GM12878 (cell line): ENCODE measurements around the gene C3orf20. TPM values are rescaled to one million over a fixed set of nuclear protein-coding genes. Genes with fewer than 3 reads are reported as not detected.

Experiments
- NFXL1 ChIP-seq: fragments of 450-650 bp; IDR thresholded peaks from 2 replicates; pipeline ENCODE4 v1.6.1; 2017; ENCODE audit warnings: antibody characterized with exemption, mild to moderate bottlenecking, borderline replicate concordance
- NR2C2 ChIP-seq: IDR thresholded peaks from 2 replicates; pipeline ENCODE4 v1.6.1; 2011; ENCODE audit warnings: borderline replicate concordance, low read depth; ENCODE audit not compliant: control insufficient read depth, insufficient read length
- polyA plus RNA-seq, 11 experiments: library from polyadenylated mRNA; depleted of rRNA in 4 of 11; unstranded in 6 of 11; stranded (reverse) in 5 of 11; fragments of >200 nt; fragmentation: Nextera tagmentation in 4 of 11; fragmentation: Illumina TruSeq in 1 of 11; extraction: Ambion mirVana in 4 of 11; extraction: Trizol in 1 of 11; gene quantifications; 1 replicate in 1 of 11; 2 replicates in 10 of 11; pipeline versions ENCODE4 v1.2.1 to v1.2.3, GENCODE V29; 2011 to 2016; ENCODE audit warnings: inconsistent platforms in 2 of 11, missing spikeins in 2 of 11, low read depth in 1 of 11
- total RNA-seq, 4 experiments: library from RNA; depleted of rRNA in 3 of 4; stranded (reverse); fragments of >200 nt in 3 of 4; fragmentation: Illumina TruSeq in 1 of 4; extraction: Trizol in 1 of 4; gene quantifications; 2 replicates each; pipeline versions ENCODE4 v1.2.1 to v1.2.3, GENCODE V29; 2013 to 2021
- TF ChIP-seq, protein P1 (sequence below): IDR thresholded peaks from 2 replicates; pipeline ENCODE4 v1.6.1; 2012; ENCODE audit warnings: low read depth, low read length, improper control_type of control experiment
- TF ChIP-seq, protein P2 (sequence below): IDR thresholded peaks from 2 replicates; pipeline ENCODE4 v1.6.1; 2012; ENCODE audit warnings: improper control_type of control experiment, low read depth, low read length; ENCODE audit not compliant: insufficient replicate concordance
- TF ChIP-seq, protein P3 (sequence below): fragments of 450-650 bp; IDR thresholded peaks from 2 replicates; pipeline ENCODE4 v1.6.1; 2017; ENCODE audit warnings: mild to moderate bottlenecking
- TF ChIP-seq, protein P4 (sequence below): IDR thresholded peaks from 2 replicates; pipeline ENCODE4 v1.6.1; 2011; ENCODE audit warnings: low read depth, low read length, improper control_type of control experiment, borderline replicate concordance
- TF ChIP-seq, protein P5 (sequence below): IDR thresholded peaks from 2 replicates; pipeline ENCODE4 v1.6.1; 2012; ENCODE audit warnings: mild to moderate bottlenecking, low read depth, low read length

The C3orf20 gene
- total and polyA plus RNA-seq, 10 of the 15 experiments (the other 5 are each of a cell fraction or from before 2014, with no cell fraction given): 0.05 to 2.9 (median 1.0) TPM

DNA sequence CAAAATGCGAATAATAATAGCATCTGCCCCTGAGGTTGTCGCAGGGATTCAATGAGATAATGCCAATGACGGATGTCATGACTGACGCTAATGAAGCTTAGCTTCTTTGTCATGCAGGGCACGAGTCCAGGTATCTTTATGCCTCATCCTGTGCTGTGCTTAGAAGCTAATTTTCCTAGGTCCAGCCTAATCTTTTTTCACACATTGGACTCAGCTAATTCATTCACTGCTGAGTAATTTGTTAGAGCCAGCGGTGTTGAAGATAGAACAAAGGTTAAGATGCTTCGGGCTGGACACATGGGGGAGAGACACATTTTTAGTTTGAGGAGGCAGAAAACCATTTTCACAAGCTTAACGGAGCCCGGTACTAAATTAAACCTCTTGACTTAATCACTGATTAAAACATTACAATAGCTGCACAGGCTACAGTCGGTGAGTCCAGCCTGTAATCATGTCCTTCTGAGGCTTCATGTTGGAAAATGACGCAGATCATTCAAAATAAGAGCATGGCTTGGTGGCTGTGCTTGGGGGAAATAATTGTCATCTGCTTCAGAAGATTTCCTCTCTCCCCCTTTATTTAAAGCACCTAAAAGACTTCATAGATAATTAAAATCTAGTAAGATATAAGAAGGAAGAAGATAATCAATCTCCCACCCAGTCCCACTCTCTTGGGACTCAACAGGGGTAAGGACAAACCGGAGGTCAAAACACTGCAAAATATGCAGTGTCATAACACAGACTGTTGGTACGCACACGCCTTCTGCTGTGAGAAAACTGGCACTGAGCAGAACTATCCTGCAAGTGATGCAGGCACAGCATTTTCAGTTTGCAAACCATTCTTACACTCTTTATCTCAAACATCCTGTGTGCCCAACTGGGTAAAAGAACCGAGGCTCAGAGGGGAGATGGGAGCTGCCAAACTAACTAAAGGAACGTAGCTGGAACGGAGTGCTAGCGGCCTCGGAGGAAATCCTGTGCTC, 26.7 kb upstream of the C3orf20 start (continued):
- TF ChIP-seq NFXL1: no peak
- TF ChIP-seq, protein P1, sequence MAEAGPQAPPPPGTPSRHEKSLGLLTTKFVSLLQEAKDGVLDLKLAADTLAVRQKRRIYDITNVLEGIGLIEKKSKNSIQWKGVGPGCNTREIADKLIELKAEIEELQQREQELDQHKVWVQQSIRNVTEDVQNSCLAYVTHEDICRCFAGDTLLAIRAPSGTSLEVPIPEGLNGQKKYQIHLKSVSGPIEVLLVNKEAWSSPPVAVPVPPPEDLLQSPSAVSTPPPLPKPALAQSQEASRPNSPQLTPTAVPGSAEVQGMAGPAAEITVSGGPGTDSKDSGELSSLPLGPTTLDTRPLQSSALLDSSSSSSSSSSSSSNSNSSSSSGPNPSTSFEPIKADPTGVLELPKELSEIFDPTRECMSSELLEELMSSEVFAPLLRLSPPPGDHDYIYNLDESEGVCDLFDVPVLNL: no peak
- TF ChIP-seq, protein P2, sequence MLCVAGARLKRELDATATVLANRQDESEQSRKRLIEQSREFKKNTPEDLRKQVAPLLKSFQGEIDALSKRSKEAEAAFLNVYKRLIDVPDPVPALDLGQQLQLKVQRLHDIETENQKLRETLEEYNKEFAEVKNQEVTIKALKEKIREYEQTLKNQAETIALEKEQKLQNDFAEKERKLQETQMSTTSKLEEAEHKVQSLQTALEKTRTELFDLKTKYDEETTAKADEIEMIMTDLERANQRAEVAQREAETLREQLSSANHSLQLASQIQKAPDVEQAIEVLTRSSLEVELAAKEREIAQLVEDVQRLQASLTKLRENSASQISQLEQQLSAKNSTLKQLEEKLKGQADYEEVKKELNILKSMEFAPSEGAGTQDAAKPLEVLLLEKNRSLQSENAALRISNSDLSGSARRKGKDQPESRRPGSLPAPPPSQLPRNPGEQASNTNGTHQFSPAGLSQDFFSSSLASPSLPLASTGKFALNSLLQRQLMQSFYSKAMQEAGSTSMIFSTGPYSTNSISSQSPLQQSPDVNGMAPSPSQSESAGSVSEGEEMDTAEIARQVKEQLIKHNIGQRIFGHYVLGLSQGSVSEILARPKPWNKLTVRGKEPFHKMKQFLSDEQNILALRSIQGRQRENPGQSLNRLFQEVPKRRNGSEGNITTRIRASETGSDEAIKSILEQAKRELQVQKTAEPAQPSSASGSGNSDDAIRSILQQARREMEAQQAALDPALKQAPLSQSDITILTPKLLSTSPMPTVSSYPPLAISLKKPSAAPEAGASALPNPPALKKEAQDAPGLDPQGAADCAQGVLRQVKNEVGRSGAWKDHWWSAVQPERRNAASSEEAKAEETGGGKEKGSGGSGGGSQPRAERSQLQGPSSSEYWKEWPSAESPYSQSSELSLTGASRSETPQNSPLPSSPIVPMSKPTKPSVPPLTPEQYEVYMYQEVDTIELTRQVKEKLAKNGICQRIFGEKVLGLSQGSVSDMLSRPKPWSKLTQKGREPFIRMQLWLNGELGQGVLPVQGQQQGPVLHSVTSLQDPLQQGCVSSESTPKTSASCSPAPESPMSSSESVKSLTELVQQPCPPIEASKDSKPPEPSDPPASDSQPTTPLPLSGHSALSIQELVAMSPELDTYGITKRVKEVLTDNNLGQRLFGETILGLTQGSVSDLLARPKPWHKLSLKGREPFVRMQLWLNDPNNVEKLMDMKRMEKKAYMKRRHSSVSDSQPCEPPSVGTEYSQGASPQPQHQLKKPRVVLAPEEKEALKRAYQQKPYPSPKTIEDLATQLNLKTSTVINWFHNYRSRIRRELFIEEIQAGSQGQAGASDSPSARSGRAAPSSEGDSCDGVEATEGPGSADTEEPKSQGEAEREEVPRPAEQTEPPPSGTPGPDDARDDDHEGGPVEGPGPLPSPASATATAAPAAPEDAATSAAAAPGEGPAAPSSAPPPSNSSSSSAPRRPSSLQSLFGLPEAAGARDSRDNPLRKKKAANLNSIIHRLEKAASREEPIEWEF: no peak
- TF ChIP-seq, protein P3, sequence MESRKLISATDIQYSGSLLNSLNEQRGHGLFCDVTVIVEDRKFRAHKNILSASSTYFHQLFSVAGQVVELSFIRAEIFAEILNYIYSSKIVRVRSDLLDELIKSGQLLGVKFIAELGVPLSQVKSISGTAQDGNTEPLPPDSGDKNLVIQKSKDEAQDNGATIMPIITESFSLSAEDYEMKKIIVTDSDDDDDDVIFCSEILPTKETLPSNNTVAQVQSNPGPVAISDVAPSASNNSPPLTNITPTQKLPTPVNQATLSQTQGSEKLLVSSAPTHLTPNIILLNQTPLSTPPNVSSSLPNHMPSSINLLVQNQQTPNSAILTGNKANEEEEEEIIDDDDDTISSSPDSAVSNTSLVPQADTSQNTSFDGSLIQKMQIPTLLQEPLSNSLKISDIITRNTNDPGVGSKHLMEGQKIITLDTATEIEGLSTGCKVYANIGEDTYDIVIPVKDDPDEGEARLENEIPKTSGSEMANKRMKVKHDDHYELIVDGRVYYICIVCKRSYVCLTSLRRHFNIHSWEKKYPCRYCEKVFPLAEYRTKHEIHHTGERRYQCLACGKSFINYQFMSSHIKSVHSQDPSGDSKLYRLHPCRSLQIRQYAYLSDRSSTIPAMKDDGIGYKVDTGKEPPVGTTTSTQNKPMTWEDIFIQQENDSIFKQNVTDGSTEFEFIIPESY: no peak
- no peak for TF ChIP-seq NR2C2
- TF ChIP-seq, protein P4, sequence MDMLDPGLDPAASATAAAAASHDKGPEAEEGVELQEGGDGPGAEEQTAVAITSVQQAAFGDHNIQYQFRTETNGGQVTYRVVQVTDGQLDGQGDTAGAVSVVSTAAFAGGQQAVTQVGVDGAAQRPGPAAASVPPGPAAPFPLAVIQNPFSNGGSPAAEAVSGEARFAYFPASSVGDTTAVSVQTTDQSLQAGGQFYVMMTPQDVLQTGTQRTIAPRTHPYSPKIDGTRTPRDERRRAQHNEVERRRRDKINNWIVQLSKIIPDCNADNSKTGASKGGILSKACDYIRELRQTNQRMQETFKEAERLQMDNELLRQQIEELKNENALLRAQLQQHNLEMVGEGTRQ: no peak
- TF ChIP-seq, protein P5, sequence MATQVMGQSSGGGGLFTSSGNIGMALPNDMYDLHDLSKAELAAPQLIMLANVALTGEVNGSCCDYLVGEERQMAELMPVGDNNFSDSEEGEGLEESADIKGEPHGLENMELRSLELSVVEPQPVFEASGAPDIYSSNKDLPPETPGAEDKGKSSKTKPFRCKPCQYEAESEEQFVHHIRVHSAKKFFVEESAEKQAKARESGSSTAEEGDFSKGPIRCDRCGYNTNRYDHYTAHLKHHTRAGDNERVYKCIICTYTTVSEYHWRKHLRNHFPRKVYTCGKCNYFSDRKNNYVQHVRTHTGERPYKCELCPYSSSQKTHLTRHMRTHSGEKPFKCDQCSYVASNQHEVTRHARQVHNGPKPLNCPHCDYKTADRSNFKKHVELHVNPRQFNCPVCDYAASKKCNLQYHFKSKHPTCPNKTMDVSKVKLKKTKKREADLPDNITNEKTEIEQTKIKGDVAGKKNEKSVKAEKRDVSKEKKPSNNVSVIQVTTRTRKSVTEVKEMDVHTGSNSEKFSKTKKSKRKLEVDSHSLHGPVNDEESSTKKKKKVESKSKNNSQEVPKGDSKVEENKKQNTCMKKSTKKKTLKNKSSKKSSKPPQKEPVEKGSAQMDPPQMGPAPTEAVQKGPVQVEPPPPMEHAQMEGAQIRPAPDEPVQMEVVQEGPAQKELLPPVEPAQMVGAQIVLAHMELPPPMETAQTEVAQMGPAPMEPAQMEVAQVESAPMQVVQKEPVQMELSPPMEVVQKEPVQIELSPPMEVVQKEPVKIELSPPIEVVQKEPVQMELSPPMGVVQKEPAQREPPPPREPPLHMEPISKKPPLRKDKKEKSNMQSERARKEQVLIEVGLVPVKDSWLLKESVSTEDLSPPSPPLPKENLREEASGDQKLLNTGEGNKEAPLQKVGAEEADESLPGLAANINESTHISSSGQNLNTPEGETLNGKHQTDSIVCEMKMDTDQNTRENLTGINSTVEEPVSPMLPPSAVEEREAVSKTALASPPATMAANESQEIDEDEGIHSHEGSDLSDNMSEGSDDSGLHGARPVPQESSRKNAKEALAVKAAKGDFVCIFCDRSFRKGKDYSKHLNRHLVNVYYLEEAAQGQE: no peak
